ENCODE measurements around the gene RTL1. TPM values are rescaled to one million over a fixed set of nuclear protein-coding genes. Genes with fewer than 3 reads are reported as not detected.

The RTL1 gene
- total and polyA plus RNA-seq, 2 of the 8 experiments (the other 6 are each of a cell fraction or from before 2014, with no cell fraction given) = not detected

DNA sequence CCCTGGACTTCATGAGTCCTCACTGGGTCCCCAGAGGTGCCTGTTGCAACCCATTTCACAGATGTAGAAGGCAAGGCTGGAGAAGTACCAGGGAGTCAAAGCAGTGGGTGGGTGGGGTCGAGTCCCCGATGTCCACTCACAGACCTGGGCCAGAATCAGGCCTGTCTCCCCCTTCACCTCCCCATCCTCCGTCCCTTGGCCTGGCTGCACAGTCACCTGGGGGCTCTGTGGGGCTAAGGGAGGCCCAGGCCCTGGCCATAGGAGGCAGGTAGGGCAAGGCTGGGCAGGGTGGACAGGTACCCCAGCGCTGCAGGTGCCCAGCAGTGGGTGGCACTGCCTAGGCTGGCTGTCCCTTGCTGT, 29.5 kb downstream of the RTL1 start (continued):
- TF ChIP-seq, protein P1, sequence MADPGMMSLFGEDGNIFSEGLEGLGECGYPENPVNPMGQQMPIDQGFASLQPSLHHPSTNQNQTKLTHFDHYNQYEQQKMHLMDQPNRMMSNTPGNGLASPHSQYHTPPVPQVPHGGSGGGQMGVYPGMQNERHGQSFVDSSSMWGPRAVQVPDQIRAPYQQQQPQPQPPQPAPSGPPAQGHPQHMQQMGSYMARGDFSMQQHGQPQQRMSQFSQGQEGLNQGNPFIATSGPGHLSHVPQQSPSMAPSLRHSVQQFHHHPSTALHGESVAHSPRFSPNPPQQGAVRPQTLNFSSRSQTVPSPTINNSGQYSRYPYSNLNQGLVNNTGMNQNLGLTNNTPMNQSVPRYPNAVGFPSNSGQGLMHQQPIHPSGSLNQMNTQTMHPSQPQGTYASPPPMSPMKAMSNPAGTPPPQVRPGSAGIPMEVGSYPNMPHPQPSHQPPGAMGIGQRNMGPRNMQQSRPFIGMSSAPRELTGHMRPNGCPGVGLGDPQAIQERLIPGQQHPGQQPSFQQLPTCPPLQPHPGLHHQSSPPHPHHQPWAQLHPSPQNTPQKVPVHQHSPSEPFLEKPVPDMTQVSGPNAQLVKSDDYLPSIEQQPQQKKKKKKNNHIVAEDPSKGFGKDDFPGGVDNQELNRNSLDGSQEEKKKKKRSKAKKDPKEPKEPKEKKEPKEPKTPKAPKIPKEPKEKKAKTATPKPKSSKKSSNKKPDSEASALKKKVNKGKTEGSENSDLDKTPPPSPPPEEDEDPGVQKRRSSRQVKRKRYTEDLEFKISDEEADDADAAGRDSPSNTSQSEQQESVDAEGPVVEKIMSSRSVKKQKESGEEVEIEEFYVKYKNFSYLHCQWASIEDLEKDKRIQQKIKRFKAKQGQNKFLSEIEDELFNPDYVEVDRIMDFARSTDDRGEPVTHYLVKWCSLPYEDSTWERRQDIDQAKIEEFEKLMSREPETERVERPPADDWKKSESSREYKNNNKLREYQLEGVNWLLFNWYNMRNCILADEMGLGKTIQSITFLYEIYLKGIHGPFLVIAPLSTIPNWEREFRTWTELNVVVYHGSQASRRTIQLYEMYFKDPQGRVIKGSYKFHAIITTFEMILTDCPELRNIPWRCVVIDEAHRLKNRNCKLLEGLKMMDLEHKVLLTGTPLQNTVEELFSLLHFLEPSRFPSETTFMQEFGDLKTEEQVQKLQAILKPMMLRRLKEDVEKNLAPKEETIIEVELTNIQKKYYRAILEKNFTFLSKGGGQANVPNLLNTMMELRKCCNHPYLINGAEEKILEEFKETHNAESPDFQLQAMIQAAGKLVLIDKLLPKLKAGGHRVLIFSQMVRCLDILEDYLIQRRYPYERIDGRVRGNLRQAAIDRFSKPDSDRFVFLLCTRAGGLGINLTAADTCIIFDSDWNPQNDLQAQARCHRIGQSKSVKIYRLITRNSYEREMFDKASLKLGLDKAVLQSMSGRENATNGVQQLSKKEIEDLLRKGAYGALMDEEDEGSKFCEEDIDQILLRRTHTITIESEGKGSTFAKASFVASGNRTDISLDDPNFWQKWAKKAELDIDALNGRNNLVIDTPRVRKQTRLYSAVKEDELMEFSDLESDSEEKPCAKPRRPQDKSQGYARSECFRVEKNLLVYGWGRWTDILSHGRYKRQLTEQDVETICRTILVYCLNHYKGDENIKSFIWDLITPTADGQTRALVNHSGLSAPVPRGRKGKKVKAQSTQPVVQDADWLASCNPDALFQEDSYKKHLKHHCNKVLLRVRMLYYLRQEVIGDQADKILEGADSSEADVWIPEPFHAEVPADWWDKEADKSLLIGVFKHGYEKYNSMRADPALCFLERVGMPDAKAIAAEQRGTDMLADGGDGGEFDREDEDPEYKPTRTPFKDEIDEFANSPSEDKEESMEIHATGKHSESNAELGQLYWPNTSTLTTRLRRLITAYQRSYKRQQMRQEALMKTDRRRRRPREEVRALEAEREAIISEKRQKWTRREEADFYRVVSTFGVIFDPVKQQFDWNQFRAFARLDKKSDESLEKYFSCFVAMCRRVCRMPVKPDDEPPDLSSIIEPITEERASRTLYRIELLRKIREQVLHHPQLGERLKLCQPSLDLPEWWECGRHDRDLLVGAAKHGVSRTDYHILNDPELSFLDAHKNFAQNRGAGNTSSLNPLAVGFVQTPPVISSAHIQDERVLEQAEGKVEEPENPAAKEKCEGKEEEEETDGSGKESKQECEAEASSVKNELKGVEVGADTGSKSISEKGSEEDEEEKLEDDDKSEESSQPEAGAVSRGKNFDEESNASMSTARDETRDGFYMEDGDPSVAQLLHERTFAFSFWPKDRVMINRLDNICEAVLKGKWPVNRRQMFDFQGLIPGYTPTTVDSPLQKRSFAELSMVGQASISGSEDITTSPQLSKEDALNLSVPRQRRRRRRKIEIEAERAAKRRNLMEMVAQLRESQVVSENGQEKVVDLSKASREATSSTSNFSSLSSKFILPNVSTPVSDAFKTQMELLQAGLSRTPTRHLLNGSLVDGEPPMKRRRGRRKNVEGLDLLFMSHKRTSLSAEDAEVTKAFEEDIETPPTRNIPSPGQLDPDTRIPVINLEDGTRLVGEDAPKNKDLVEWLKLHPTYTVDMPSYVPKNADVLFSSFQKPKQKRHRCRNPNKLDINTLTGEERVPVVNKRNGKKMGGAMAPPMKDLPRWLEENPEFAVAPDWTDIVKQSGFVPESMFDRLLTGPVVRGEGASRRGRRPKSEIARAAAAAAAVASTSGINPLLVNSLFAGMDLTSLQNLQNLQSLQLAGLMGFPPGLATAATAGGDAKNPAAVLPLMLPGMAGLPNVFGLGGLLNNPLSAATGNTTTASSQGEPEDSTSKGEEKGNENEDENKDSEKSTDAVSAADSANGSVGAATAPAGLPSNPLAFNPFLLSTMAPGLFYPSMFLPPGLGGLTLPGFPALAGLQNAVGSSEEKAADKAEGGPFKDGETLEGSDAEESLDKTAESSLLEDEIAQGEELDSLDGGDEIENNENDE (IDR thresholded peaks at IDR 0.05; ENCODE audit: insufficient replicate concordance, low read length) = no peak
- TF ChIP-seq GTF2F1 (IDR thresholded peaks at IDR 0.05; ENCODE audit: borderline replicate concordance, low read depth, low read length) = no peak

All from H1 (cell line).